Activated T-cell treated with anti-CD3 and anti-CD28 coated beads, Interleukin-2, amount 50 U/mL, for 4 hours (primary cell): Measurements from ENCODE around the gene SMARCA2. TPM values are rescaled to one million over a fixed set of nuclear protein-coding genes. Genes with fewer than 3 reads are reported as not detected.
A peak's percentile ranks its signal among the peaks of the same experiment; 100 is the strongest.

Experiments used
- ATAC-seq, 2 donors: fragments of 200-7000 bp; cut with Tn5 transposase; one replicate each; pipeline ENCODE4 v1.10.0; 2021
- DNase-seq: peaks from one replicate; pipeline ENCODE4 v3.0.0-alpha.2; 2020
- H3K27me3 Mint-ChIP-seq: one replicate; pipeline ENCODE4 v1.8.0; 2021; ENCODE audit warnings: low read depth, mixed read lengths
- H3K36me3 Mint-ChIP-seq: one replicate; pipeline ENCODE4 v1.8.0; 2022; ENCODE audit warnings: mixed read lengths; ENCODE audit not compliant: insufficient read depth
- H3K4me1 Mint-ChIP-seq: one replicate; pipeline ENCODE4 v1.8.0; 2021; ENCODE audit warnings: low read depth, mixed read lengths
- H3K4me3 Mint-ChIP-seq: one replicate; pipeline ENCODE4 v1.8.0; 2021; ENCODE audit warnings: mild to moderate bottlenecking, moderate library complexity, mixed read lengths
- H3K9me3 Mint-ChIP-seq: one replicate; pipeline ENCODE4 v1.8.0; 2021; ENCODE audit warnings: mixed read lengths
- total RNA-seq, 3 donors: library from RNA; stranded (reverse); gene quantifications; one replicate each; pipeline ENCODE4 v1.2.1, GENCODE V29; 2021

SMARCA2 gene
- total RNA-seq, 3 donors from 2014 or later, result 65.4 to 120 (median 93.5) TPM

DNA sequence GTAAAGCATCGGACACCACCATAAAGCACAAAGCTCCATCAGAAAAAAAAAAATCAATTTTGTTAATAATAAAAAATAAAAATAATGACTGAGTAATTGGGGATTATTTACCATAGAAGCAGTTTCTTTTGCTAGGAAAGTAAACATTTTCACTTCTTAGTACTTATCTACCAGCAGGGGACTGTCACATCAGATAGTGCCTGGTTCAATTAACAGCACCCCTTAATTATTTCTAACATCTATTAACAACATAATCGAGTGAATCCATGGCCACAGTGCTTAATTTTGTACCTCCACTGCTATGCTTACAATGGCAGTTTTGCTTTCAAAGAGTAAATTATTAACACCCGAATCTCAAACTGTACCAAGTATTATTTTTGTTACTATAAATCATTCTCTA lies 221.7 kb downstream of the SMARCA2 start:
- H3K36me3 Mint-ChIP-seq, result no peaks in the 10 kb centered on the region
- no peak overlapping the region for H3K4me3 Mint-ChIP-seq
- H3K9me3 Mint-ChIP-seq, result no peaks in the 10 kb centered on the region
- no peak for ATAC-seq
- peaks cover 1% of the 10 kb centered on the region for H3K4me1 Mint-ChIP-seq
- DNase-seq, result no peak
- peaks cover 5% of the 10 kb centered on the region for H3K27me3 Mint-ChIP-seq

DNA sequence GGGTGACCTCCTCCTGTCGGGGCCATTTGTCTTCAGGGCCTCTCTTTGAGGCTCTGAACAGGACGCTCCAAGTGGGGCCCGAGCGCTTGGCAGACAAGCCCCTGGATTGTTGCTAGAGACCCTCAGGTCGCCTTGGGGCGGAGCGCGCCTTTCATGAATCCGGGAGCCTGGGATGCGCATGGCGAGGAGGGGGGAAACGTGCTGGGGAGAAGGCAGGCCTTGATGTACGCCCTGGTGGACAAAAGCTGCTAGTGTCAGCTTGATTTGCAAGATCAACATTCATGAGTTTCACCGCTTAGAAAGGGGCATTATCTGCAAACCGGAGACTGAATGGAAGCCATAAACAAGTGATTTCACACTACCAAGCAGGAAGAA lies 226.3 kb downstream of the SMARCA2 start:
- ATAC-seq, result peak in 1 of 2 donors; percentile 8
- Mint-ChIP-seq H3K9me3 (peaks cover 4% of the 10 kb centered on the region), H3K4me3 (peak overlapping the region; percentile 76), H3K36me3 (no peaks in the 10 kb centered on the region), H3K27me3 (peaks cover 13% of the 10 kb centered on the region), H3K4me1 (peaks cover 14% of the 10 kb centered on the region)
- DNase-seq, result no peak

DNA sequence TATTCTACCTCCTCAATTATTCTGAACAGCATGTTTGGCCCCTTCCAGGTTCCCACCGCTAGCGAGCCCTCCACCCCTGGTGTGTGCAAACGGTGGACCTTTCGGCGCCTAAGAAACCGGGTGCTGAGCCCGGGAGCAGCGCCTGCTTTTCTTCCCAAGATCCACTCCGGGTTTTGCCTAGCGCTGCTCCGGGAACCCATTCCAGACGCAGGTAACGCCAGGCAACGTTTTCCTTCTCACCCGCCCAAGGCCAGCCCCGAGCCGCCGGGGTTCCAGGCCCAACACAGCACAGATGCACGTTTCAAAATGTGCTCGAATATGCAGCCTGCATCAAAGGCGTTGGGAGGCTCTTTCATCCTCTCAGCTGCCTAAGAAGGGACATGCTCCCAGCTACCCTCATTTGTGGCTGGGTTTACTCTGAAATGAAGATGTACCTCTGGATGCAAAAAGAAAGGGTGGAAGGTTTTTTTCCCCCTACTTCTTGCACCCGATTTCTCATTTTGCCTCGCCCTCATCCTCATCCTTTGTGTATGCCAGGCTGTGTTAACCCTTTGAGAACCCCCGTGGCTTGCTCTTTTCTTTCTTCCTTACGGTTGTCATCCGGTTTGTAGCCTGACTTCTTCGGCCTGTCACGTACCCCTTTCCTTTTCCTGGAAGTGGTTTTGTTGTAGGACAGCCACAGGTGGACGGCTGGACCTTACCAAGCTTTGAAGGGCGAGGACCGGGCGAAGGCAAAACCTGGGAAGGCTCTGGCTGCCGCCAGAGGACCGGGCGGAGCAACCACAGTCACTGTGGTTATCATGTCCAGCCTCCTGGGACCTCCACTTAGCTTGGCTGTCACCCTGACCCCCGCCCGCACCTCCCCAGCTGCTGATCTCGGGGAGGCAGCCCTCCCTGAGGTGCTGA lies 226.9 kb downstream of the SMARCA2 start:
- peaks cover 13% of the 10 kb centered on the region for H3K27me3 Mint-ChIP-seq
- peak overlapping the region; percentile 76 for H3K4me3 Mint-ChIP-seq
- peak; percentile 17 for DNase-seq
- peaks cover 4% of the 10 kb centered on the region for H3K9me3 Mint-ChIP-seq
- no peaks in the 10 kb centered on the region for H3K36me3 Mint-ChIP-seq
- H3K4me1 Mint-ChIP-seq, result peaks cover 14% of the 10 kb centered on the region
- ATAC-seq, result peak; percentile 92

DNA sequence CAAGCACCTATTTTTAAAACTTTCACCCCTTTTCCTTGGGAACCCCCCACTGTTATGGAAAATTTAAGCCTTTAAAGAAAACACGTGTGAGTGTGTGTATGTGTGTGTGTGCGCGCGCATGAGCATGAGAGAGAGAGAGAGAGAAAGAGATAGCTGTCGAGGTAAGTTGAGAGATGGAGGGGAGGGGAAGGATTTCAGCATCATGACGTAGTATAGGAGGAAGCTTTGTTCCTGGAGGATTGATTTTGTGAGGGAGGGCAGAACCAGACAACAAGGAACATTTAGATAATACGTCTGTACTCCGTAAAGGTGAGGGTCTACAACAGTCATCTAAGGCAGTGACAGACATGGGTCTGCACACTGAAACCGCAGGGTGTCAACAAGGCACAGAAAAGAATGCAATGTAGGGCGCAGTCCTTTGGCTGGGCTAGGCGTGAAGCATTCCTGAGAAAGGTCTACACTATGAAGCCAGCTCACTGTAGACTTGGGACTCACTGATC lies 227.7 kb downstream of the SMARCA2 start:
- Mint-ChIP-seq H3K4me1 (peaks cover 14% of the 10 kb centered on the region), H3K27me3 (peaks cover 13% of the 10 kb centered on the region), H3K4me3 (peak overlapping the region; percentile 76), H3K9me3 (peaks cover 4% of the 10 kb centered on the region), H3K36me3 (no peaks in the 10 kb centered on the region)
- no peak for DNase-seq
- no peak for ATAC-seq
